Liver (tissue), 9 donors: ENCODE data around the gene PGC. TPM values are rescaled to one million over a fixed set of nuclear protein-coding genes. Genes with fewer than 3 reads are reported as not detected.

ENCODE experiments used
- DNase-seq: peaks from one replicate; pipeline ENCODE4 v3.0.0-alpha.2; 2017; ENCODE audit warnings: low spot score
- H3K27ac ChIP-seq, 2 donors: one replicate each; pipeline ENCODE4 v1.7.0; 2013; ENCODE audit warnings: inconsistent platforms in 2 of 2, low read length in 2 of 2, control low read depth in 1 of 2, low read depth in 1 of 2, mild to moderate bottlenecking in 1 of 2
- H3K27me3 ChIP-seq, 4 donors: one replicate each; pipeline versions ENCODE4 v1.6.1 to v1.7.0; 2013; ENCODE audit warnings: low read length in 3 of 4, inconsistent platforms in 1 of 4, mild to moderate bottlenecking in 1 of 4, moderate library complexity in 1 of 4; ENCODE audit not compliant: control insufficient read depth in 4 of 4, insufficient read depth in 4 of 4
- H3K36me3 ChIP-seq, 4 donors: one replicate each; pipeline versions ENCODE4 v1.6.1 to v1.7.0; 2013; ENCODE audit warnings: low read length in 3 of 4, mild to moderate bottlenecking in 3 of 4, low read depth in 1 of 4, moderate library complexity in 1 of 4; ENCODE audit not compliant: control insufficient read depth in 4 of 4, insufficient read depth in 3 of 4
- H3K4me1 ChIP-seq, 4 donors: one replicate each; pipeline versions ENCODE4 v1.6.1 to v1.7.0; 2013; ENCODE audit warnings: low read length in 3 of 4, mild to moderate bottlenecking in 3 of 4, moderate library complexity in 1 of 4; ENCODE audit not compliant: control insufficient read depth in 4 of 4, insufficient read depth in 4 of 4
- H3K4me3 ChIP-seq, 3 donors: one replicate each; pipeline versions ENCODE4 v1.6.1 to v1.7.0; 2013; ENCODE audit warnings: low read length in 3 of 3, control low read depth in 1 of 3, low read depth in 1 of 3, mild to moderate bottlenecking in 1 of 3
- H3K9ac ChIP-seq, 2 donors: one replicate each; pipeline ENCODE4 v1.7.0; 2013; ENCODE audit warnings: low read length in 2 of 2, mild to moderate bottlenecking in 2 of 2, moderate library complexity in 2 of 2, control low read depth in 1 of 2, low read depth in 1 of 2
- H3K9me3 ChIP-seq, 4 donors: one replicate each; pipeline versions ENCODE4 v1.6.1 to v1.7.0; 2013; ENCODE audit warnings: low read length in 3 of 4; ENCODE audit not compliant: control insufficient read depth in 4 of 4
- EGR1 ChIP-seq, 2 donors: IDR thresholded peaks; 2 replicates each; pipeline ENCODE4 v1.6.1; 2016 to 2018; ENCODE audit warnings: antibody characterized with exemption in 2 of 2, low read depth in 2 of 2
- FOXA1 ChIP-seq: IDR thresholded peaks from 2 replicates; pipeline ENCODE4 v1.6.1; 2016; ENCODE audit warnings: antibody characterized with exemption
- FOXA2 ChIP-seq: IDR thresholded peaks from 2 replicates; pipeline ENCODE4 v1.6.1; 2016; ENCODE audit warnings: antibody characterized with exemption
- GABPA ChIP-seq, 2 donors: IDR thresholded peaks in 1 of 2; conservative IDR thresholded peaks in 1 of 2; 2 replicates each; pipeline ENCODE4 v1.6.1; 2016; ENCODE audit warnings: antibody characterized with exemption in 2 of 2, mild to moderate bottlenecking in 1 of 2, moderate library complexity in 1 of 2
- HNF4A ChIP-seq, 2 donors: conservative IDR thresholded peaks; 2 replicates each; pipeline ENCODE4 v1.6.1; 2016; ENCODE audit warnings: antibody characterized with exemption in 2 of 2, mild to moderate bottlenecking in 2 of 2
- HNF4G ChIP-seq: IDR thresholded peaks from 2 replicates; pipeline ENCODE4 v1.6.1; 2016; ENCODE audit warnings: antibody characterized with exemption
- JUND ChIP-seq, 2 donors: IDR thresholded peaks; 2 replicates each; pipeline ENCODE4 v1.6.1; 2016; ENCODE audit warnings: antibody characterized with exemption in 2 of 2
- NR2F2 ChIP-seq: IDR thresholded peaks from 2 replicates; pipeline ENCODE4 v1.6.1; 2016; ENCODE audit warnings: antibody characterized with exemption
- RXRA ChIP-seq, 2 donors: IDR thresholded peaks; 2 replicates each; pipeline ENCODE4 v1.6.1; 2017 to 2018; ENCODE audit warnings: antibody characterized with exemption in 2 of 2, mild to moderate bottlenecking in 1 of 2
- TAF1 ChIP-seq: conservative IDR thresholded peaks from 2 replicates; pipeline ENCODE4 v1.6.1; 2016; ENCODE audit warnings: antibody characterized with exemption, mild to moderate bottlenecking
- YY1 ChIP-seq: IDR thresholded peaks from 2 replicates; pipeline ENCODE4 v1.6.1; 2016; ENCODE audit warnings: antibody characterized with exemption, mild to moderate bottlenecking
- WGBS: extraction: QIAGEN DNeasy Blood & Tissue Kit; methylation state at CpG from one replicate; pipeline ENCODE4 v1.1.7; 2013; 5-methylcytosine and 5-hydroxymethylcytosine counted together
- polyA plus RNA-seq, 2 donors: library from polyadenylated mRNA; stranded (reverse) in 1 of 2; unstranded in 1 of 2; fragments of 200-250 nt in 1 of 2; fragments of >200 nt in 1 of 2; fragmentation: Nextera tagmentation in 1 of 2; extraction: Ambion mirVana in 1 of 2; gene quantifications; one replicate each; pipeline versions ENCODE4 v1.2.1 to v1.2.3, GENCODE V29; 2013 to 2015
- total RNA-seq, 2 donors: library from RNA; depleted of rRNA; stranded (reverse); fragments of >200 nt; gene quantifications; one replicate each; pipeline ENCODE4 v1.2.3, GENCODE V29; 2014
- TF ChIP-seq, protein P1 (sequence below): IDR thresholded peaks from 2 replicates; pipeline ENCODE4 v1.6.1; 2016; ENCODE audit warnings: antibody characterized with exemption, mild to moderate bottlenecking
- TF ChIP-seq, protein P2 (sequence below): fragments of 150-350 bp; IDR thresholded peaks from 2 replicates; pipeline ENCODE4 v1.5.1; 2017; ENCODE audit warnings: improper control_type of control experiment, low read depth, low read length; ENCODE audit not compliant: missing input control
- TF ChIP-seq, protein P3 (sequence below): IDR thresholded peaks from 2 replicates; pipeline ENCODE4 v1.6.1; 2016; ENCODE audit warnings: antibody characterized with exemption
- TF ChIP-seq, protein P4 (sequence below): IDR thresholded peaks from 2 replicates; pipeline ENCODE4 v1.6.1; 2016; ENCODE audit warnings: antibody characterized with exemption
- TF ChIP-seq, protein P5 (sequence below): IDR thresholded peaks from 2 replicates; pipeline ENCODE4 v1.6.1; 2016; ENCODE audit warnings: antibody characterized with exemption
- donor health status: healthy.
- donor health status: healthy.
- donor health status: healthy.
- donor health status: healthy.
- donor health status: healthy.

PGC gene
- total and polyA plus RNA-seq, 4 donors: 0.05 to 0.18 TPM; not detected in 2

DNA sequence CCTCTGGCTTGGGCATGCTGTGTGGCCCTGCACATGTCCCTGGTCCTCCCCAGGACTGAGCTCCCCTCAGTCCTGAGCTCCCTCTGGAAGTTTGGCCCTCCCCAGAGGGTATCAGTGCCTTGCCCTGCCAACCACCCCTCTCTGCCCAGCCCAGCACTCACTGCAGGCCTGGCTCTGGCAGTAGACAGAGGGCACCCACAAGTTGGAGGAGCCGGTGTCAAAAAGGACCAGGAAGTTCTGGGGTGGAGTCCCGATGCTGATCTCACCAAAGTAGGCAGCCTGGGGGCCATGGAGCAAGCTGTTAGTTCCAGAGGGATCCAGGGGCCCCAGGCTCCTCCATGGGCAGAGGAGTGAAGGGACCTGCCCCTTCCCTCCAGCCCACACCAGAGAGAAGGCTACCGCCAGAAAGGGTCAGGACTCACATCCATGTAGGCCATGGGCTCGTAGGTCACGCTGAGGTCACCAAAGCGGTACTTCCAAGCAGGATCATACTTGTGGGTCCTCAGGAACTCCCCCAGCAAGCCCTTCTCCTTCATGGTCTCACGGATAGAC is 2.9 kb downstream of the PGC start:
- no peak overlapping the region for H3K27ac ChIP-seq
- no peaks in the 10 kb centered on the region for H3K36me3 ChIP-seq
- no peaks in the 10 kb centered on the region for H3K4me1 ChIP-seq
- H3K4me3 ChIP-seq: no peak overlapping the region
- no peaks in the 10 kb centered on the region for H3K27me3 ChIP-seq
- H3K9me3 ChIP-seq: no peaks in the 10 kb centered on the region
- WGBS: 87% methylated on average over 7 of the region's 7 CpGs
- no peak overlapping the region for H3K9ac ChIP-seq
- TF ChIP-seq, protein P1, sequence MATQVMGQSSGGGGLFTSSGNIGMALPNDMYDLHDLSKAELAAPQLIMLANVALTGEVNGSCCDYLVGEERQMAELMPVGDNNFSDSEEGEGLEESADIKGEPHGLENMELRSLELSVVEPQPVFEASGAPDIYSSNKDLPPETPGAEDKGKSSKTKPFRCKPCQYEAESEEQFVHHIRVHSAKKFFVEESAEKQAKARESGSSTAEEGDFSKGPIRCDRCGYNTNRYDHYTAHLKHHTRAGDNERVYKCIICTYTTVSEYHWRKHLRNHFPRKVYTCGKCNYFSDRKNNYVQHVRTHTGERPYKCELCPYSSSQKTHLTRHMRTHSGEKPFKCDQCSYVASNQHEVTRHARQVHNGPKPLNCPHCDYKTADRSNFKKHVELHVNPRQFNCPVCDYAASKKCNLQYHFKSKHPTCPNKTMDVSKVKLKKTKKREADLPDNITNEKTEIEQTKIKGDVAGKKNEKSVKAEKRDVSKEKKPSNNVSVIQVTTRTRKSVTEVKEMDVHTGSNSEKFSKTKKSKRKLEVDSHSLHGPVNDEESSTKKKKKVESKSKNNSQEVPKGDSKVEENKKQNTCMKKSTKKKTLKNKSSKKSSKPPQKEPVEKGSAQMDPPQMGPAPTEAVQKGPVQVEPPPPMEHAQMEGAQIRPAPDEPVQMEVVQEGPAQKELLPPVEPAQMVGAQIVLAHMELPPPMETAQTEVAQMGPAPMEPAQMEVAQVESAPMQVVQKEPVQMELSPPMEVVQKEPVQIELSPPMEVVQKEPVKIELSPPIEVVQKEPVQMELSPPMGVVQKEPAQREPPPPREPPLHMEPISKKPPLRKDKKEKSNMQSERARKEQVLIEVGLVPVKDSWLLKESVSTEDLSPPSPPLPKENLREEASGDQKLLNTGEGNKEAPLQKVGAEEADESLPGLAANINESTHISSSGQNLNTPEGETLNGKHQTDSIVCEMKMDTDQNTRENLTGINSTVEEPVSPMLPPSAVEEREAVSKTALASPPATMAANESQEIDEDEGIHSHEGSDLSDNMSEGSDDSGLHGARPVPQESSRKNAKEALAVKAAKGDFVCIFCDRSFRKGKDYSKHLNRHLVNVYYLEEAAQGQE: no peak
- TF ChIP-seq HNF4G: no peak
- TF ChIP-seq, protein P2, sequence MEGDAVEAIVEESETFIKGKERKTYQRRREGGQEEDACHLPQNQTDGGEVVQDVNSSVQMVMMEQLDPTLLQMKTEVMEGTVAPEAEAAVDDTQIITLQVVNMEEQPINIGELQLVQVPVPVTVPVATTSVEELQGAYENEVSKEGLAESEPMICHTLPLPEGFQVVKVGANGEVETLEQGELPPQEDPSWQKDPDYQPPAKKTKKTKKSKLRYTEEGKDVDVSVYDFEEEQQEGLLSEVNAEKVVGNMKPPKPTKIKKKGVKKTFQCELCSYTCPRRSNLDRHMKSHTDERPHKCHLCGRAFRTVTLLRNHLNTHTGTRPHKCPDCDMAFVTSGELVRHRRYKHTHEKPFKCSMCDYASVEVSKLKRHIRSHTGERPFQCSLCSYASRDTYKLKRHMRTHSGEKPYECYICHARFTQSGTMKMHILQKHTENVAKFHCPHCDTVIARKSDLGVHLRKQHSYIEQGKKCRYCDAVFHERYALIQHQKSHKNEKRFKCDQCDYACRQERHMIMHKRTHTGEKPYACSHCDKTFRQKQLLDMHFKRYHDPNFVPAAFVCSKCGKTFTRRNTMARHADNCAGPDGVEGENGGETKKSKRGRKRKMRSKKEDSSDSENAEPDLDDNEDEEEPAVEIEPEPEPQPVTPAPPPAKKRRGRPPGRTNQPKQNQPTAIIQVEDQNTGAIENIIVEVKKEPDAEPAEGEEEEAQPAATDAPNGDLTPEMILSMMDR: no peak
- TF ChIP-seq, protein P3, sequence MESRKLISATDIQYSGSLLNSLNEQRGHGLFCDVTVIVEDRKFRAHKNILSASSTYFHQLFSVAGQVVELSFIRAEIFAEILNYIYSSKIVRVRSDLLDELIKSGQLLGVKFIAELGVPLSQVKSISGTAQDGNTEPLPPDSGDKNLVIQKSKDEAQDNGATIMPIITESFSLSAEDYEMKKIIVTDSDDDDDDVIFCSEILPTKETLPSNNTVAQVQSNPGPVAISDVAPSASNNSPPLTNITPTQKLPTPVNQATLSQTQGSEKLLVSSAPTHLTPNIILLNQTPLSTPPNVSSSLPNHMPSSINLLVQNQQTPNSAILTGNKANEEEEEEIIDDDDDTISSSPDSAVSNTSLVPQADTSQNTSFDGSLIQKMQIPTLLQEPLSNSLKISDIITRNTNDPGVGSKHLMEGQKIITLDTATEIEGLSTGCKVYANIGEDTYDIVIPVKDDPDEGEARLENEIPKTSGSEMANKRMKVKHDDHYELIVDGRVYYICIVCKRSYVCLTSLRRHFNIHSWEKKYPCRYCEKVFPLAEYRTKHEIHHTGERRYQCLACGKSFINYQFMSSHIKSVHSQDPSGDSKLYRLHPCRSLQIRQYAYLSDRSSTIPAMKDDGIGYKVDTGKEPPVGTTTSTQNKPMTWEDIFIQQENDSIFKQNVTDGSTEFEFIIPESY: no peak
- no peak for TF ChIP-seq FOXA2
- TF ChIP-seq, protein P4, sequence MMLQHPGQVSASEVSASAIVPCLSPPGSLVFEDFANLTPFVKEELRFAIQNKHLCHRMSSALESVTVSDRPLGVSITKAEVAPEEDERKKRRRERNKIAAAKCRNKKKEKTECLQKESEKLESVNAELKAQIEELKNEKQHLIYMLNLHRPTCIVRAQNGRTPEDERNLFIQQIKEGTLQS: no peak
- TF ChIP-seq JUND (IDR thresholded peaks at IDR 0.05): no peak
- no peak for TF ChIP-seq GABPA (IDR thresholded peaks at IDR 0.05 in 1 of 2, conservative IDR thresholded peaks at IDR 0.05 in 1 of 2)
- TF ChIP-seq EGR1 (IDR thresholded peaks at IDR 0.05; ENCODE audit: low read depth in 2 of 2): no peak
- TF ChIP-seq RXRA (IDR thresholded peaks at IDR 0.05): no peak
- TF ChIP-seq FOXA1: no peak
- TF ChIP-seq HNF4A (conservative IDR thresholded peaks at IDR 0.05): no peak
- TF ChIP-seq YY1: no peak
- DNase-seq: no peak

DNA sequence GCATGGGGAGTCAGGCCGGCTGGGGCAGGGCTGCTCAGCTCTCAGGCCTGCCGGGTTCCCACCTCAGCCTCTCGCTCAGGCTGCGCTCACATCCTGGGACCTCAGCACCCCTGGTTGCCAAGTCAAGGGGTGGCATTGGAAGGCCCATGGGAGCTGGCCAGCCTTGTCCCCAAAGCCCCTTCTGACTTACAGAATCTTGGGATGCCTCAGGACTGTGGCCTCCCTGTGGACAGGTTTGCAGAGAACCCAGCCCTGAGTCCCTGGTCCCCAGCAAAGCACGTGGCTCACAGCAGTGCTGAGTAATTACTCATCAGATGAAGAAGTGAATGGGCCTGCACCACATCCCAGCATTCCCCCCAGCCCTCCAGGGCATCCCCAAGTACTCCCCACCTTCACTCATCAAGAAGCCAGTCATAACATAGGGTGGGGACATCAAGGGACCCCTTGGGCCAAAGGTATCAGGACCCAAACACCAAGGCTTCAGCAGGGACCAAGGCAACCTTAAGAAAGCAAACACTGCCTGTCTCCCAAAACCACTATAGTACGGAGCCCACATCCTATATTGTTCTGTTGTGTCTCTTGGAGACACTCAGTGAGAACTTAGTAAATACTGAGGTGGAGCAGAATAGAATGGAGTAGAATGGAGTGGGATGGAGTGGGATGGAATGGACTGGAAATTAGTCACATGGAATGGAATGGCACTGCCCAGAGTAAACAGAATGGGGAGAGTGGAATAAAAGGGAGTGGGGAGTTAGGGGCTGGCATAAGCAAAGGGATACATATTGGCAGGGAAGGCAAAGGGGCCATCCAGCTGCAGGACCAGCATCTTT is 3.6 kb downstream of the PGC start:
- no peak overlapping the region for H3K4me3 ChIP-seq
- H3K9me3 ChIP-seq: no peaks in the 10 kb centered on the region
- no peaks in the 10 kb centered on the region for H3K36me3 ChIP-seq
- no peak overlapping the region for H3K9ac ChIP-seq
- H3K27me3 ChIP-seq: no peaks in the 10 kb centered on the region
- no peaks in the 10 kb centered on the region for H3K4me1 ChIP-seq
- DNase-seq: no peak
- TF ChIP-seq NR2F2 (no peak), RXRA (IDR thresholded peaks at IDR 0.05) (no peak), YY1 (no peak), EGR1 (IDR thresholded peaks at IDR 0.05; ENCODE audit: low read depth in 2 of 2) (no peak), JUND (IDR thresholded peaks at IDR 0.05) (no peak), HNF4A (conservative IDR thresholded peaks at IDR 0.05) (no peak), FOXA2 (no peak), TAF1 (no peak)
- TF ChIP-seq, protein P5, sequence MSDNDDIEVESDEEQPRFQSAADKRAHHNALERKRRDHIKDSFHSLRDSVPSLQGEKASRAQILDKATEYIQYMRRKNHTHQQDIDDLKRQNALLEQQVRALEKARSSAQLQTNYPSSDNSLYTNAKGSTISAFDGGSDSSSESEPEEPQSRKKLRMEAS: no peak
- 93% methylated on average over 6 of the region's 6 CpGs for whole genome bisulfite sequencing
- H3K27ac ChIP-seq: no peak overlapping the region
